GM19193 (cell line): ENCODE measurements around the gene PCBP1.

Source experiments
- POLR2A ChIP-seq: IDR thresholded peaks from 4 replicates; pipeline ENCODE4 v1.6.1; 2011; ENCODE audit not compliant: insufficient read depth, insufficient read length; ENCODE audit errors: extremely low read depth

PCBP1 gene

GRCh38 chr2:70069049-70069448 is 18.2 kb upstream of the PCBP1 start:
- no peak for TF ChIP-seq POLR2A

GRCh38 chr2:70070542-70071268 is 16.6 kb upstream of the PCBP1 start:
- TF ChIP-seq POLR2A: no peak

GRCh38 chr2:70073493-70073892 is 13.8 kb upstream of the PCBP1 start:
- TF ChIP-seq POLR2A: no peak

- no peak for TF ChIP-seq POLR2A
Measured at GRCh38 chr2:70078384-70078783, 8.9 kb upstream of the PCBP1 start.

GRCh38 chr2:70080610-70081200 is 6.6 kb upstream of the PCBP1 start:
- TF ChIP-seq POLR2A: no peak

- no peak for TF ChIP-seq POLR2A
Measured at GRCh38 chr2:70081221-70081620, 6.1 kb upstream of the PCBP1 start.

GRCh38 chr2:70083344-70084156 is 3.7 kb upstream of the PCBP1 start:
- peak; percentile 24 for TF ChIP-seq POLR2A

GRCh38 chr2:70084973-70085710 is 2.1 kb upstream of the PCBP1 start:
- TF ChIP-seq POLR2A: peak; percentile 58

GRCh38 chr2:70085711-70086277 is 1.5 kb upstream of the PCBP1 start:
- no peak for TF ChIP-seq POLR2A

GRCh38 chr2:70086278-70086837 is 919 bp upstream of the PCBP1 start:
- TF ChIP-seq POLR2A: peak; percentile 74

GRCh38 chr2:70087702-70088597 is 673 bp downstream of the PCBP1 start:
- TF ChIP-seq POLR2A: peak; percentile 52

GRCh38 chr2:70088598-70089219 is 1.4 kb downstream of the PCBP1 start:
- TF ChIP-seq POLR2A: peak; percentile 7
